Measurements from ENCODE around the gene SETMAR. TPM values are rescaled to one million over a fixed set of nuclear protein-coding genes. Genes with fewer than 3 reads are reported as not detected.

The SETMAR gene
- total RNA-seq, 1 donor from 2014 or later, result 18.3 TPM

DNA sequence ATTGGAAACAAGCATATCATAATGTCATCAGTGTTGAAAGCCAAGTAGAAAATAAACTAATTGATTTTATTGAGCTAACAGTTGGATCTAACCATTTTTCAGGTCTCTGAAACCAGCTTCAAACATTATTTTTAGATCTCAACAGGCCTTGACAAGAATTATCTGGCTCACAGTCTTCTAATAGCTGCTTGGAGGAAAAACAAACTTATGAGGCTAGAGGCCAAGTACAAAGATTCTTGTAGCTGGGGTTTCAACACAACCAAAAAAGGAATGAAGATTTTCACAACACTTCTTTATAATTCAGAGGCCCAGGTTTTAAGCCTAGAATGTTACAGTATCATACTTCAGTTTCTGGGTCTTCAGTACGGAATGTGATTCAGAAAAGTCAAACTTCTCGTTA lies 3.7 kb downstream of the SETMAR start:
- Histone ChIP-seq H2AFZ (replicated peaks) (no peak overlapping the region), H3K9ac (no peak overlapping the region), H3F3A (ENCODE audit: low read depth) (peaks cover 7% of the 10 kb centered on the region), H3K36me3 (peaks cover 4% of the 10 kb centered on the region), H3K27ac (no peak overlapping the region), H3K4me2 (no peak overlapping the region), H3K27me3 (no peaks in the 10 kb centered on the region), H3K79me2 (ENCODE audit: low read depth) (peaks cover 53% of the 10 kb centered on the region), H3K9me3 (ENCODE audit: low read depth) (no peaks in the 10 kb centered on the region), H3K4me3 (no peak overlapping the region), H3K4me1 (peaks cover 19% of the 10 kb centered on the region), H4K20me1 (ENCODE audit: low read depth) (peaks cover 8% of the 10 kb centered on the region)
- Mint-ChIP-seq H3K4me1 (peaks cover 20% of the 10 kb centered on the region), H3K27ac (no peak overlapping the region), H3K36me3 (peaks cover 61% of the 10 kb centered on the region), H3K27me3 (ENCODE audit: insufficient read depth, low read depth) (no peaks in the 10 kb centered on the region), H3K9me3 (peaks cover 21% of the 10 kb centered on the region), H3K4me3 (no peak overlapping the region)
- no peak for DNase-seq (ENCODE audit: low spot score)
- TF ChIP-seq EZH2 (IDR thresholded peaks at IDR 0.05) (no peak), EZH2phosphoT487 (IDR thresholded peaks at IDR 0.05) (no peak)
- TF ChIP-seq, protein P1, sequence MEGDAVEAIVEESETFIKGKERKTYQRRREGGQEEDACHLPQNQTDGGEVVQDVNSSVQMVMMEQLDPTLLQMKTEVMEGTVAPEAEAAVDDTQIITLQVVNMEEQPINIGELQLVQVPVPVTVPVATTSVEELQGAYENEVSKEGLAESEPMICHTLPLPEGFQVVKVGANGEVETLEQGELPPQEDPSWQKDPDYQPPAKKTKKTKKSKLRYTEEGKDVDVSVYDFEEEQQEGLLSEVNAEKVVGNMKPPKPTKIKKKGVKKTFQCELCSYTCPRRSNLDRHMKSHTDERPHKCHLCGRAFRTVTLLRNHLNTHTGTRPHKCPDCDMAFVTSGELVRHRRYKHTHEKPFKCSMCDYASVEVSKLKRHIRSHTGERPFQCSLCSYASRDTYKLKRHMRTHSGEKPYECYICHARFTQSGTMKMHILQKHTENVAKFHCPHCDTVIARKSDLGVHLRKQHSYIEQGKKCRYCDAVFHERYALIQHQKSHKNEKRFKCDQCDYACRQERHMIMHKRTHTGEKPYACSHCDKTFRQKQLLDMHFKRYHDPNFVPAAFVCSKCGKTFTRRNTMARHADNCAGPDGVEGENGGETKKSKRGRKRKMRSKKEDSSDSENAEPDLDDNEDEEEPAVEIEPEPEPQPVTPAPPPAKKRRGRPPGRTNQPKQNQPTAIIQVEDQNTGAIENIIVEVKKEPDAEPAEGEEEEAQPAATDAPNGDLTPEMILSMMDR (IDR thresholded peaks at IDR 0.05), result no peak

DNA sequence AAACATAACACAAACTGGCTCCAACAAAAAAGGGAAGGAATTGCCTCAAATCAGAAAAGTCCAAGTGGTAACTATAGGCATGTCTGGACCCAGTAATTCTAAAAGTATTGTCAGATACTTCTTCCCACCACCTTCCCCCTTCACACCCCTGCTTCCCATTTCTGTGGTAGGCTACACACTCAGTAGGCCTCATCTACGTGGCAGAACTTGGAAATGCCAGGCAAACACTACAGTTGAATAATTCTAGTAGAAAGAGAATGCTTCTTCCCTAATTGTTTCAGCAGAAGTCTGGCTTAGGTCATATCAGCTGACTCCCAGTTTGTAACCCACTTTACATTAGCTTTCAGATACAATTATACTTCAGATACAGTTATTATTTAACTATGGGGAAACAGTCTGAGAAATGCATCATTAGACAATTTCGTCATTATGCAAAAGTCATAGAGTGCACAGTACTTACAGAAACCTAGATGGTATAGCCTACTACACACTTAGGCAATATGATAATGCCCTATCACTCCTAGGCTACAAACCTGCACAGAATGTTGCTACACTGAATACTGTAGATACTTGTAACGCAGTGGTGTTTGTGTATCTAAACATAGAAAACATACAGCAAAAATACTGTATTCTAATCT lies 6.4 kb downstream of the SETMAR start:
- Mint-ChIP-seq H3K27me3 (ENCODE audit: insufficient read depth, low read depth) (no peaks in the 10 kb centered on the region), H3K4me3 (no peak overlapping the region), H3K9me3 (peaks cover 20% of the 10 kb centered on the region), H3K4me1 (peaks cover 9% of the 10 kb centered on the region), H3K27ac (no peak overlapping the region), H3K36me3 (peaks cover 73% of the 10 kb centered on the region)
- Histone ChIP-seq H3K4me2 (no peak overlapping the region), H3K9ac (no peak overlapping the region), H3K36me3 (peaks cover 4% of the 10 kb centered on the region), H4K20me1 (ENCODE audit: low read depth) (peaks cover 8% of the 10 kb centered on the region), H3K4me3 (no peak overlapping the region), H3F3A (ENCODE audit: low read depth) (peaks cover 7% of the 10 kb centered on the region), H3K27me3 (no peaks in the 10 kb centered on the region), H3K27ac (no peak overlapping the region), H2AFZ (replicated peaks) (no peak overlapping the region), H3K79me2 (ENCODE audit: low read depth) (peaks cover 42% of the 10 kb centered on the region), H3K9me3 (ENCODE audit: low read depth) (no peaks in the 10 kb centered on the region), H3K4me1 (peaks cover 19% of the 10 kb centered on the region)
- no peak for TF ChIP-seq EZH2phosphoT487 (IDR thresholded peaks at IDR 0.05)
- TF ChIP-seq, protein P1 (IDR thresholded peaks at IDR 0.05), result no peak
- TF ChIP-seq EZH2 (IDR thresholded peaks at IDR 0.05), result no peak
- DNase-seq (ENCODE audit: low spot score), result no peak

DNA sequence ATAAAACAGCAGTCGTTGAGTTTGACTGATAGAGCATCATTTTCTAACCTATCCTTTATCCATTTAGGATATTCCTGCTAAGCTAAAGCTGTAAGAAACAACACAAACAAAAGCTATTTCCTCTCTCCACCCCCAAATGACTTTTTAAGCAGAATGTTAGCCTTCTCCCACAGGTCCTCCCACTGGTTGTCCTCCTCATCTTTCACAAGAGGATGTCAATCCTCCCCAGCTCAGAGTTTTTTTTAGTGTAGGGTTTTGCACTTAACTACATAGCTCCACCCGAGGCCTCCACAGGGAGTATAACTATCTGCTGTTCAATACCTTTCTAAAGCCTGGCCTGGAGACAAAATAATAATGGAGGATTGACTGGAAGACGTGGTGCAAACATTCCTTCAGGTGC lies 7.8 kb downstream of the SETMAR start:
- no peak for TF ChIP-seq EZH2phosphoT487 (IDR thresholded peaks at IDR 0.05)
- TF ChIP-seq EZH2 (IDR thresholded peaks at IDR 0.05), result no peak
- TF ChIP-seq, protein P1 (IDR thresholded peaks at IDR 0.05), result no peak
- no peaks in the 10 kb centered on the region for H3K27me3 ChIP-seq
- no peak overlapping the region for H3K4me3 Mint-ChIP-seq
- H3K4me1 ChIP-seq, result peaks cover 14% of the 10 kb centered on the region
- peaks cover 8% of the 10 kb centered on the region for H4K20me1 ChIP-seq (ENCODE audit: low read depth)
- no peaks in the 10 kb centered on the region for H3K27me3 Mint-ChIP-seq (ENCODE audit: insufficient read depth, low read depth)
- H3K9me3 ChIP-seq (ENCODE audit: low read depth), result no peaks in the 10 kb centered on the region
- peaks cover 7% of the 10 kb centered on the region for H3F3A ChIP-seq (ENCODE audit: low read depth)
- no peak overlapping the region for H2AFZ ChIP-seq (replicated peaks)
- no peak overlapping the region for H3K27ac ChIP-seq
- H3K36me3 ChIP-seq, result peaks cover 4% of the 10 kb centered on the region
- no peak overlapping the region for H3K4me3 ChIP-seq
- peaks cover 17% of the 10 kb centered on the region for H3K9me3 Mint-ChIP-seq
- peaks cover 69% of the 10 kb centered on the region for H3K36me3 Mint-ChIP-seq
- no peak overlapping the region for H3K9ac ChIP-seq
- H3K4me2 ChIP-seq, result no peak overlapping the region
- no peak overlapping the region for H3K27ac Mint-ChIP-seq
- no peak for DNase-seq (ENCODE audit: low spot score)
- peaks cover 3% of the 10 kb centered on the region for H3K4me1 Mint-ChIP-seq
- peaks cover 28% of the 10 kb centered on the region for H3K79me2 ChIP-seq (ENCODE audit: low read depth)
